Prostate gland (tissue), 2 donors: ENCODE data around the gene RASIP1.

Experiments used
- CTCF ChIP-seq, 4 experiments: fragments of 200-600 bp in 2 of 4; fragments of 450-650 bp in 2 of 4; sonication (generic) in 2 of 4; IDR thresholded peaks; 1 replicate in 3 of 4; 2 replicates in 1 of 4; pipeline ENCODE4 v1.5.1; 2016 to 2019; ENCODE audit warnings: antibody characterized with exemption in 4 of 4, mild to moderate bottlenecking in 2 of 4, moderate library complexity in 2 of 4
- POLR2A ChIP-seq: fragments of 450-650 bp; IDR thresholded peaks from one replicate; pipeline ENCODE4 v1.6.1; 2016; ENCODE audit warnings: antibody characterized with exemption, mild to moderate bottlenecking
- POLR2AphosphoS5 ChIP-seq: sonication (generic); formaldehyde crosslinking; IDR thresholded peaks from one replicate; pipeline ENCODE4 v1.6.1; 2017; ENCODE audit warnings: antibody characterized with exemption

- TF ChIP-seq POLR2A, result no peak
- TF ChIP-seq POLR2AphosphoS5, result no peak
- TF ChIP-seq CTCF (IDR thresholded peaks at IDR 0.05), result no peak
Observed at GRCh38 chr19:48740164-48740972, at the start of gene RASIP1.
